Keratinocyte (primary cell): ENCODE data around the gene PCDH15.

Experiments
- EZH2 ChIP-seq: IDR thresholded peaks from one replicate; pipeline ENCODE4 v1.6.1; 2012; ENCODE audit warnings: inconsistent platforms, mild to moderate bottlenecking, low read length, moderate library complexity
- TF ChIP-seq, protein P1 (sequence below), 3 experiments: IDR thresholded peaks in 1 of 3; conservative IDR thresholded peaks in 1 of 3; optimal IDR thresholded peaks in 1 of 3; 2 replicates in 2 of 3; 3 replicates in 1 of 3; pipeline versions ENCODE3 to v1.5.1; 2011; ENCODE audit warnings: low read length in 3 of 3, mild to moderate bottlenecking in 3 of 3, moderate library complexity in 2 of 3, control low read depth in 1 of 3, inconsistent platforms in 1 of 3; ENCODE audit not compliant: insufficient read depth in 2 of 3; ENCODE audit errors: extremely low read depth in 1 of 3

DNA sequence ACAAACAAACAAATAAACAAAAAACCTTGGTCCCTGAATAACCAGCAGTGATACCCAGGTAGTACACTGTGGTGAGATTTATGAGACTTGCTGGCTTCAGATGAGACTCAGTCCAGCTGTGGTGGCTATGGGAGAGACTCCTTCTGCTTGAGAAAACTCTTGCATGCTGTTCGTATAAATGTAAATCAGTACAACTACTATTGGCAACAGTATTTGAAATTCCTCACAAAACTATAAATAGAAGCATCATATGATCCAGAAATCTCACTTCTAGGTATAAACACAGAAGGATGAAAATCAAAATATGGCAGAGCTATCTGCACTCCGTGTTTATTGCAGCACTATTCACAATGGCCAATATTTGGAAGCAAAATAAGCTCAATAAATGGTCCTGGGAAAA lies 692.1 kb downstream of the PCDH15 start:
- TF ChIP-seq, protein P1, sequence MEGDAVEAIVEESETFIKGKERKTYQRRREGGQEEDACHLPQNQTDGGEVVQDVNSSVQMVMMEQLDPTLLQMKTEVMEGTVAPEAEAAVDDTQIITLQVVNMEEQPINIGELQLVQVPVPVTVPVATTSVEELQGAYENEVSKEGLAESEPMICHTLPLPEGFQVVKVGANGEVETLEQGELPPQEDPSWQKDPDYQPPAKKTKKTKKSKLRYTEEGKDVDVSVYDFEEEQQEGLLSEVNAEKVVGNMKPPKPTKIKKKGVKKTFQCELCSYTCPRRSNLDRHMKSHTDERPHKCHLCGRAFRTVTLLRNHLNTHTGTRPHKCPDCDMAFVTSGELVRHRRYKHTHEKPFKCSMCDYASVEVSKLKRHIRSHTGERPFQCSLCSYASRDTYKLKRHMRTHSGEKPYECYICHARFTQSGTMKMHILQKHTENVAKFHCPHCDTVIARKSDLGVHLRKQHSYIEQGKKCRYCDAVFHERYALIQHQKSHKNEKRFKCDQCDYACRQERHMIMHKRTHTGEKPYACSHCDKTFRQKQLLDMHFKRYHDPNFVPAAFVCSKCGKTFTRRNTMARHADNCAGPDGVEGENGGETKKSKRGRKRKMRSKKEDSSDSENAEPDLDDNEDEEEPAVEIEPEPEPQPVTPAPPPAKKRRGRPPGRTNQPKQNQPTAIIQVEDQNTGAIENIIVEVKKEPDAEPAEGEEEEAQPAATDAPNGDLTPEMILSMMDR (optimal IDR thresholded peaks at IDR 0.05 in 1 of 3, IDR thresholded peaks at IDR 0.05 in 1 of 3, conservative IDR thresholded peaks at IDR 0.05 in 1 of 3; ENCODE audit: extremely low read depth in 1 of 3, insufficient read depth in 2 of 3, low read length in 3 of 3), result no peak
- no peak for TF ChIP-seq EZH2
